Cardiac fibroblast (primary cell): ENCODE data around the gene IFT81.
"Not testable (repeated sequence)": the region's sequence is repeated elsewhere in the genome, so short reads cannot be mapped to it uniquely, and the experiment has no call there.

Experiments used
- DNase-seq, 2 donors: peaks; one replicate each; pipeline versions ENCODE4 v3.0.0 to v3.0.0-alpha.2; 2010; ENCODE audit warnings: low read depth in 2 of 2
- H3K4me3 ChIP-seq, 2 donors: replicated peaks in 1 of 2; 1 replicate in 1 of 2; 2 replicates in 1 of 2; pipeline ENCODE4 v1.5.1; 2011; ENCODE audit warnings: low read depth in 2 of 2, low read length in 2 of 2, mild to moderate bottlenecking in 2 of 2, moderate library complexity in 1 of 2
- TF ChIP-seq, protein P1 (sequence below): IDR thresholded peaks from one replicate; pipeline ENCODE4 v1.5.1; 2011; ENCODE audit warnings: low read depth, mild to moderate bottlenecking, low read length, inconsistent platforms

The IFT81 gene

DNA sequence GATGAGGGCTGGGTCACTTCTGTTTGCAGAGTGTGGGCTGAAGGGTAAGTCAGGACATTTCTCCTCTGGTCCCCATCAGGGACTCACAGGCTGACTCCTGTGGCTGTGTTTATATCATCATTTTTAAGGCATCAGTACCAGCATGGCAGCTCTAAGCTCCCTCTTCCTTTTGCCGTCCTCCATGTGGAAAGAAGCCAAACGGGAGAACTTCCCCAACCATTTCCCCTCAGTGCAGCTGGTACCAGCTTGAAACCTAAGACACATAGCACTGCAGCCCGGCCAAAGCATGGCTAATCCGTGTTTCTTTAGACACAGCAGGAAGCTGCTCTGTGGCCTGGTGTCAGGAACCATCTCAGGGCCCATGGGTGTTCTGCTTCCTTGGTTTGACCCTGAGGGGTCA lies 124.9 kb downstream of the IFT81 start:
- H3K4me3 ChIP-seq, result no peak overlapping the region
- DNase-seq, result no peak
- TF ChIP-seq, protein P1, sequence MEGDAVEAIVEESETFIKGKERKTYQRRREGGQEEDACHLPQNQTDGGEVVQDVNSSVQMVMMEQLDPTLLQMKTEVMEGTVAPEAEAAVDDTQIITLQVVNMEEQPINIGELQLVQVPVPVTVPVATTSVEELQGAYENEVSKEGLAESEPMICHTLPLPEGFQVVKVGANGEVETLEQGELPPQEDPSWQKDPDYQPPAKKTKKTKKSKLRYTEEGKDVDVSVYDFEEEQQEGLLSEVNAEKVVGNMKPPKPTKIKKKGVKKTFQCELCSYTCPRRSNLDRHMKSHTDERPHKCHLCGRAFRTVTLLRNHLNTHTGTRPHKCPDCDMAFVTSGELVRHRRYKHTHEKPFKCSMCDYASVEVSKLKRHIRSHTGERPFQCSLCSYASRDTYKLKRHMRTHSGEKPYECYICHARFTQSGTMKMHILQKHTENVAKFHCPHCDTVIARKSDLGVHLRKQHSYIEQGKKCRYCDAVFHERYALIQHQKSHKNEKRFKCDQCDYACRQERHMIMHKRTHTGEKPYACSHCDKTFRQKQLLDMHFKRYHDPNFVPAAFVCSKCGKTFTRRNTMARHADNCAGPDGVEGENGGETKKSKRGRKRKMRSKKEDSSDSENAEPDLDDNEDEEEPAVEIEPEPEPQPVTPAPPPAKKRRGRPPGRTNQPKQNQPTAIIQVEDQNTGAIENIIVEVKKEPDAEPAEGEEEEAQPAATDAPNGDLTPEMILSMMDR, result no peak

DNA sequence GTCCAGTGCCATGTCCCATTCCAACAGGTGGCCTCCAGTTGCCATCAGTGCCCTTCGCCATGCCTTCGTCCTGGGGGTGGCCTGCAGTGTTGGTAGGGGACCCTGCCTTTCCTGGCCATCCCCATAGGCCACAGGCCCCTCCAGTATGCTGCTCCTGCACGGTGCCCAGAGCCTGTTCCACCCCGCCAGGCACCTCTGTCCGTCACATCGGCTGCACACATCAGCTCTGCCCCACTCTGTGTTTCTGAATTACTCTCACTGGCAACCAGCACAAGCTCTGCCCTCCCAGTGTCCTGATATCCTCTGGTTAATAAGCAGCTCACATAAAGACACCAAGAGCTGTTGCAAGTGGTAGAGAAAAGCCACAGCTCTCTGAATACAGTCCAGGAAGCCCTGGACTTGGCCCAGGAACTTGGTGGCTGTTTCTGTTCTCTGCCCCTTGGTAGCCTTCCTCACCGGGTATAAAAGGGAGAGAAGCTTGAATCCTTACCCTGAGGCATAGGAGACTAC lies 125.6 kb downstream of the IFT81 start:
- no peak overlapping the region for H3K4me3 ChIP-seq
- TF ChIP-seq, protein P1, result no peak
- DNase-seq, result no peak

DNA sequence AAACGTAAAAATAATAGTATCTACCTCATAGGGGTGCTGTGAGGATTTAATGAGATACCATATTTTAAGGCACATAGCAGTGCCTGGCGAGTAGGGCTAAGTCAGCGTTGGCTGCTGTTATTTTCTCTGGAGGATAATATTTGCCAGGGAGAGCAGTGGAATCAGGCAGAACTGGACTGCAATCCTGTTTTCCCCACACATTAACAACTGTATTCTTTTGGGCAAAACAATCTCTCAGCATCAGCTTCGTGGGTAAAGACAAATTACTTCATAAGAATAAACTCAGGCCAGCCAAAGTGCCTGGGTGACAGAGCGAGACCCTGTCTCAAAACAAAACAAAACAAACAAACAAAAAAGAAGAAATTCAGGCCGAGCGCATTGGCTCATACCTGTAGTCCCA lies 127.2 kb downstream of the IFT81 start:
- TF ChIP-seq, protein P1, result no peak
- H3K4me3 ChIP-seq, result no peak overlapping the region
- DNase-seq, result no peak

DNA sequence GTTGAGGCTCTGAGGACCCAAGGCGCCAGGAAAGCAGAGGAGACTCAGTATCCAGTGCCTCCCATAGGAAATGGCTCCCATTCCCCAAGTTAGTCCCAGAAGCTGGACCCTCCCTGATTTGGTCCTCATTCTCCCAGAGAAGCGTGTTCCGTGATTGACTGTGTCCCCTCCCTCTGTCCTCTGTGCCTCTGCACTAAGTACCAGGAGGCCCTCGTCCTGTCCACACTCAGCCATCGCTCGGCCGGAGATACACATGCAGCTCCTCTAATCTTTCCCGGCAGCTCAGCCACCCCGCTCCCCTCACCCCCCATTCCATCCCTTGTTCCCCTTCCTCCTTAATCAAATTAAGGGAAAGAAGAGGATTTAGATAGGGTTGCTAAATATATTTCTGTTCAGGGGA lies 128.6 kb downstream of the IFT81 start:
- no peak overlapping the region for H3K4me3 ChIP-seq
- TF ChIP-seq, protein P1, result no peak
- no peak for DNase-seq

DNA sequence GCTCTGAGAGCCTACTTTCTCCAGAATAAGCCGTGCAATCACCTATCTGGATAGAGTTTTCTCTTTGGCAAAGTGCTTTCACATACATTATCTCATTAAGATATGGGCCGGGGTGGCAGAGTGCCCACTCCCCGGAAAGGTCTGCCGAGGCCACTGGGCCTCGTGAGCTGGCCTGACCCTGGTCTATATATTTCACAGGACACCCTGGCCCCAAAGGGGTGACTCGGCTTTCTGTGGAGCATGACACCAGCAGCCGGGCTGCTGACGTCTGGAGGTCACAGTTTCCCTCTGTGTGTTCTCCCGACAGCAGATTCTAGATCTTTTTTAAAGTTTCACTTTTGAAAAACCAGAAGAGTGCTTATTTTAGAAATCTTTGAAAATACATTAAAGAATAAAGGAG lies 129.0 kb downstream of the IFT81 start:
- TF ChIP-seq, protein P1, result no peak
- no peak overlapping the region for H3K4me3 ChIP-seq
- peak; percentile 44 to 71 for DNase-seq

GRCh38 chr12:110254971-110255540 lies 130.9 kb downstream of the IFT81 start:
- H3K4me3 ChIP-seq, result no peak overlapping the region
- no peak for DNase-seq
- TF ChIP-seq, protein P1, result no peak

GRCh38 chr12:110255890-110256456 lies 131.8 kb downstream of the IFT81 start:
- not testable (repeated sequence) for DNase-seq, H3K4me3 ChIP-seq
